ENCODE measurements around the gene GDPD3. TPM values are rescaled to one million over a fixed set of nuclear protein-coding genes. Genes with fewer than 3 reads are reported as not detected.

The GDPD3 gene
- polyA plus RNA-seq, 1 donor (not counting 4 experiments of a cell fraction or from before 2014, with no cell fraction given) = 1.1 TPM

DNA sequence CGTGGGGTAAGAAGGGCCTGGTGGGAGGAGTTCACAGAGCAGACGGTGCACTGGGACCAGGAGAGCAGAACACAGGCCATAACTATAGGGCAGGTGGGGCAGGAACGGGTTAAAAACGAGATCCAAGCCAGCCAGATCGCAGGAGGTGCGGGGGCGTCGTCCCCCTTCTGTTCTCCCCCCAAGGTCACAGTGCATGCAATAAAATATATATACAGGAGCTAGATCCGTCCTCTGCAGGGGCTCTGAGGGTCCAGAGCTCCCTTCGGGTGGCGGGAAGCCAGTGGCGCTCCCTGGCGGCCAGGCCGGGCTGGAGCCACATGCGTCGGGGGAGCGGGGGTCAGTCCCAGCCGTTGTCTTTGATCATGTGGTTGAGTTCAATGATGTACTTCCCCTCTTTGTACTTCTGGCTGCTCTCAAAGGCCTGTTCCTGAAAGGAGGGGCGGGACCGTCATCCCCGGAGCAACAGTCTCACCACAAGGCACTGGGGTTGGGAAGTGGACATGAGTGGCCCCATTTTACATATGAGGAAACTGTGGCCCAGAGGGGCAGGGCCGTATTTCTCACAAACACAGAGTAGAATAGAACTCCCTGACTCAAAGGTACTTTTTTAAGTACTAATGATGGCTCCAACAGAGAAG lies 20.8 kb downstream of the GDPD3 start:
- no peak for DNase-seq (ENCODE audit: low read depth, low spot score)
- dilution Hi-C loops (cut with MboI; ENCODE audit: extremely low pct_ligation_motif_present, low sequenced_read_pairs) = no loop called here

DNA sequence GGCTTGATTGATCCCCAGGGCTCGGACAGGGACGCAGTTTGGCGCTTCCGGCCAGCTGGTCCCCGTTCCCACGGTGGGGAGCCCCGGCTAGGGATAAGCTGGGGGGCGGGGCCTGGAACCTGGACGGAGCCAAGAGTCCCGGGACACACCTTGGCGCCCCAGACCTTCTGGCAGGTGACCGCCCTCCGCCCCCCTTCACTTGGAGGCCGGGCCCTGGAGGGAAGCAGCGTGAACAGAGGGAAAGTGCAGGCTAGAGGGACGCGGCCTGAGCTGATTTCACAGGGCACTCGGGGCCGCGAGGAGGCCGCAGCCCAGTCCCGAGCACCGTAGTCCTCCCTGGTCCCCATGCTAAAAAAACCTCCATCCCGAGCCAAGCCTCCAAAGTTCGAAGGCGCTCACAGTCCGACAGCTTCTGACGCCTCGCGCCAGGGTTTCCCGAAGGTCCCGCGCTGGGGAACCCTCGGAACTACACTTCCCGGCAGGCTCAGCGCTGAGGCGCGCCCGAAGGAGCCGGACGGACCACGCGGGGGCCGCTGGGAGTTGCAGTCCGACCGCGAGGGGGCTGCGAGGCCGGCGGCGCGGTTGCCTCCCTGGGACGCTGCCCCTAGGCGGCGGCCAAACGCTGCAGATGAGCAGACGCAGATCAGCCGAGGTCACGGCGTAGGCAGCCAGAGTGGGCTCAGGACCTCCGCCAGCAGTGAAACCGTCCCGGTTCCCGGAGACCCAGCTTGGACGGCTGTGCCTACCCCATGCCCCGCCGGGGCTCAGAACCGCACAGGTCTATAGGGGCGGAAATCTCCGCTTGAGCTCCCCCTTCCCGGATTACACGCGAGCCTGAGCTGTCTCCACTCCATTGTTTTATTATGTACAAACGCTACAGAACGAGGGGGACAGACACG lies 21.6 kb downstream of the GDPD3 start, which contains the start of gene TBX6:
TBX6 (minus strand) TSS at position 451 of the 899 bp plus-strand sequence. CDS start 731 bp downstream, outside the sequence.
- H3K9me3 ChIP-seq (ENCODE audit: control insufficient read depth, low read depth, low read length) = no peaks in the 10 kb centered on the region
- H4K20me1 ChIP-seq (ENCODE audit: control insufficient read depth, extremely low read depth, insufficient read depth, low read length) = no peaks in the 10 kb centered on the region
- FAIRE-seq = no peak
- peaks cover 51% of the 10 kb centered on the region for H3K4me1 ChIP-seq (ENCODE audit: control insufficient read depth, extremely low read depth, insufficient read depth, low read length)
- H3K27ac ChIP-seq (ENCODE audit: control insufficient read depth, insufficient read depth, low read length) = peak within 1 kb of the TSS; percentile 63
- peak within 1 kb of the TSS; percentile 66 for H3K9ac ChIP-seq (ENCODE audit: control insufficient read depth, extremely low read depth, insufficient read depth, low read length)
- TF ChIP-seq, protein P1, sequence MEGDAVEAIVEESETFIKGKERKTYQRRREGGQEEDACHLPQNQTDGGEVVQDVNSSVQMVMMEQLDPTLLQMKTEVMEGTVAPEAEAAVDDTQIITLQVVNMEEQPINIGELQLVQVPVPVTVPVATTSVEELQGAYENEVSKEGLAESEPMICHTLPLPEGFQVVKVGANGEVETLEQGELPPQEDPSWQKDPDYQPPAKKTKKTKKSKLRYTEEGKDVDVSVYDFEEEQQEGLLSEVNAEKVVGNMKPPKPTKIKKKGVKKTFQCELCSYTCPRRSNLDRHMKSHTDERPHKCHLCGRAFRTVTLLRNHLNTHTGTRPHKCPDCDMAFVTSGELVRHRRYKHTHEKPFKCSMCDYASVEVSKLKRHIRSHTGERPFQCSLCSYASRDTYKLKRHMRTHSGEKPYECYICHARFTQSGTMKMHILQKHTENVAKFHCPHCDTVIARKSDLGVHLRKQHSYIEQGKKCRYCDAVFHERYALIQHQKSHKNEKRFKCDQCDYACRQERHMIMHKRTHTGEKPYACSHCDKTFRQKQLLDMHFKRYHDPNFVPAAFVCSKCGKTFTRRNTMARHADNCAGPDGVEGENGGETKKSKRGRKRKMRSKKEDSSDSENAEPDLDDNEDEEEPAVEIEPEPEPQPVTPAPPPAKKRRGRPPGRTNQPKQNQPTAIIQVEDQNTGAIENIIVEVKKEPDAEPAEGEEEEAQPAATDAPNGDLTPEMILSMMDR (optimal IDR thresholded peaks at IDR 0.05 in 1 of 3, IDR thresholded peaks at IDR 0.05 in 1 of 3, conservative IDR thresholded peaks at IDR 0.05 in 1 of 3; ENCODE audit: extremely low read depth in 1 of 3, insufficient read depth in 2 of 3, low read length in 3 of 3) = peak; percentile 56 to 84 (median 71)
- no peak for TF ChIP-seq EZH2 (IDR thresholded peaks at IDR 0.05; ENCODE audit: low read length)
- H3K4me3 ChIP-seq (ENCODE audit: control insufficient read depth in 2 of 3, extremely low read depth in 1 of 3, insufficient read depth in 2 of 3, low read depth in 1 of 3, low read length in 3 of 3) = peak within 1 kb of the TSS; percentile 22 to 60 (median 46)
- peak within 1 kb of the TSS; percentile 76 for H2AFZ ChIP-seq (ENCODE audit: control insufficient read depth, low read length)
- H3K36me3 ChIP-seq (ENCODE audit: control insufficient read depth in 2 of 2, extremely low read depth in 1 of 2, insufficient read depth in 2 of 2, low read length in 2 of 2) = no peaks in the 10 kb centered on the region
- H3K9me1 ChIP-seq (ENCODE audit: control insufficient read depth, extremely low read depth, insufficient read depth, low read length) = no peaks in the 10 kb centered on the region
- DNase-seq (ENCODE audit: low read depth, low spot score) = no peak
- dilution Hi-C loops (cut with MboI; ENCODE audit: extremely low pct_ligation_motif_present, low sequenced_read_pairs) = no loop called here
- H3K27me3 ChIP-seq (ENCODE audit: control insufficient read depth, extremely low read depth, insufficient read depth, low read length) = no peaks in the 10 kb centered on the region
- H3K79me2 ChIP-seq (ENCODE audit: control insufficient read depth, insufficient read depth, low read length) = no peaks in the 10 kb centered on the region
- peak within 1 kb of the TSS; percentile 72 for H3K4me2 ChIP-seq (ENCODE audit: control insufficient read depth, extremely low read depth, insufficient read depth, low read depth, low read length)

More for the DNA sequence above, 20.8 kb downstream of the GDPD3 start:
- Histone ChIP-seq H3K79me2 (ENCODE audit: control insufficient read depth, insufficient read depth, low read length) (no peaks in the 10 kb centered on the region), H3K36me3 (ENCODE audit: control insufficient read depth in 2 of 2, extremely low read depth in 1 of 2, insufficient read depth in 2 of 2, low read length in 2 of 2) (no peaks in the 10 kb centered on the region), H3K4me2 (ENCODE audit: control insufficient read depth, extremely low read depth, insufficient read depth, low read depth, low read length) (peak overlapping the region; percentile 72), H2AFZ (ENCODE audit: control insufficient read depth, low read length) (peak overlapping the region; percentile 55), H3K9me1 (ENCODE audit: control insufficient read depth, extremely low read depth, insufficient read depth, low read length) (no peaks in the 10 kb centered on the region), H3K9ac (ENCODE audit: control insufficient read depth, extremely low read depth, insufficient read depth, low read length) (peak overlapping the region; percentile 39), H3K27ac (ENCODE audit: control insufficient read depth, insufficient read depth, low read length) (peak overlapping the region; percentile 5), H3K9me3 (ENCODE audit: control insufficient read depth, low read depth, low read length) (peaks cover 5% of the 10 kb centered on the region), H3K4me1 (ENCODE audit: control insufficient read depth, extremely low read depth, insufficient read depth, low read length) (peaks cover 51% of the 10 kb centered on the region), H3K4me3 (ENCODE audit: control insufficient read depth in 2 of 3, extremely low read depth in 1 of 3, insufficient read depth in 2 of 3, low read depth in 1 of 3, low read length in 3 of 3) (peak overlapping the region; percentile 22 to 60 (median 46)), H4K20me1 (ENCODE audit: control insufficient read depth, extremely low read depth, insufficient read depth, low read length) (no peaks in the 10 kb centered on the region), H3K27me3 (ENCODE audit: control insufficient read depth, extremely low read depth, insufficient read depth, low read length) (no peaks in the 10 kb centered on the region)
- no peak for FAIRE-seq
- no peak for TF ChIP-seq EZH2 (IDR thresholded peaks at IDR 0.05; ENCODE audit: low read length)
- TF ChIP-seq, protein P1 (optimal IDR thresholded peaks at IDR 0.05 in 1 of 3, IDR thresholded peaks at IDR 0.05 in 1 of 3, conservative IDR thresholded peaks at IDR 0.05 in 1 of 3; ENCODE audit: extremely low read depth in 1 of 3, insufficient read depth in 2 of 3, low read length in 3 of 3) = peak; percentile 37 to 61 (median 59)

Measured in keratinocyte (primary cell).